HG03025 (cell line): Measurements from ENCODE around the gene MBNL1.

Experiments
- ATAC-seq: cut with Tn5 transposase; IDR thresholded peaks from one replicate; pipeline ENCODE4 v1.9.1; 2021; ENCODE audit warnings: mild to moderate bottlenecking, moderate library complexity; ENCODE audit not compliant: unreplicated experiment, low FRiP score

Gene MBNL1

GRCh38 chr3:152513301-152513960, 244.7 kb downstream of the MBNL1 start:
- no peak for ATAC-seq
